Osteoblast (primary cell): ENCODE measurements around the gene AKR1A1. TPM values are rescaled to one million over a fixed set of nuclear protein-coding genes. Genes with fewer than 3 reads are reported as not detected.
A peak's percentile ranks its signal among the peaks of the same experiment; 100 is the strongest.

Experiments
- DNase-seq: peaks from one replicate; pipeline ENCODE4 v3.0.0; 2011; ENCODE audit warnings: low spot score, mixed read lengths; ENCODE audit not compliant: insufficient read length; ENCODE audit errors: missing footprints
- H2AFZ ChIP-seq: 2 replicates; pipeline ENCODE4 v1.6.0; 2011; ENCODE audit warnings: mild to moderate bottlenecking, low read length
- H3K27ac ChIP-seq: 2 replicates; pipeline ENCODE4 v1.5.1; 2011; ENCODE audit warnings: mild to moderate bottlenecking, low read depth, low read length, moderate library complexity
- H3K27me3 ChIP-seq: 2 replicates; pipeline ENCODE4 v1.6.0; 2012; ENCODE audit warnings: mild to moderate bottlenecking, control low read depth, inconsistent platforms, low read length, moderate library complexity; ENCODE audit not compliant: insufficient read depth
- H3K36me3 ChIP-seq: 2 replicates; pipeline ENCODE4 v1.5.1; 2011; ENCODE audit warnings: mild to moderate bottlenecking, low read length, control low read depth, moderate library complexity; ENCODE audit not compliant: insufficient read depth
- H3K4me1 ChIP-seq: 2 replicates; pipeline ENCODE4 v1.5.1; 2011; ENCODE audit warnings: mild to moderate bottlenecking, low read length, control low read depth, moderate library complexity; ENCODE audit not compliant: insufficient read depth
- H3K4me2 ChIP-seq: 2 replicates; pipeline ENCODE4 v1.6.0; 2011; ENCODE audit warnings: mild to moderate bottlenecking, low read length; ENCODE audit not compliant: insufficient read depth
- H3K4me3 ChIP-seq: fragments of 200-600 bp; sonication (generic); 3 replicates; pipeline ENCODE4 v1.5.1; 2012; ENCODE audit warnings: mild to moderate bottlenecking, low read length, inconsistent platforms; ENCODE audit not compliant: insufficient read depth
- H3K79me2 ChIP-seq: 2 replicates; pipeline ENCODE4 v1.6.0; 2012; ENCODE audit warnings: mild to moderate bottlenecking, low read length, control low read depth, inconsistent platforms; ENCODE audit not compliant: insufficient read depth
- H3K9me3 ChIP-seq: 2 replicates; pipeline ENCODE4 v1.5.1; 2011; ENCODE audit warnings: low read depth, low read length, control low read depth
- H4K20me1 ChIP-seq: 2 replicates; pipeline ENCODE4 v1.6.0; 2012; ENCODE audit warnings: mild to moderate bottlenecking, low read length, control low read depth; ENCODE audit not compliant: insufficient read depth
- total RNA-seq: library from RNA; depleted of rRNA; stranded (reverse); fragments of >200 nt; gene quantifications from 2 replicates; pipeline ENCODE4 v1.2.3, GENCODE V29; 2012
- TF ChIP-seq, protein P1 (sequence below): IDR thresholded peaks from 2 replicates; pipeline ENCODE4 v1.5.1; 2011; ENCODE audit warnings: mild to moderate bottlenecking, low read depth, low read length, moderate library complexity; ENCODE audit errors: extremely low read depth

AKR1A1 gene
- total RNA-seq, 1 donor = 136 TPM

DNA sequence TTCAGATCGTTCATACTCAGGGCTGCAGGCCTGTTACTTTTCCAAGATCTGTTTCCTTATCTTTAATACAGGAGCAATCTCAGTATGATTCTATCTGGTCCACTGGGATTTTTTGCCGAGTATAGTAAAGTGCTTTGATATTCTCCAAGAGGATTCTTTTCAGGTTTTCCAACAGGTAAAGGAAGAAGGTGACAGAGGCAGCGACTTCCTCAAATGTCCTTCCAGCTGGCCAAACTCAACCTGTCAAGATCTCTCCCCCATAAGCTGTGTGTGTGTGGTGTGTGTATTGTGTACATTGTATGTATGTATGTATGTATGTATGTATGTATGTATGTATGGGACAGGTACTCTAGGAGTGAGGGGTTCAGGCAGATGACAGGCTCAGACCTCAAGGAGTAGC, 1.1 kb downstream of the AKR1A1 start:
- Histone ChIP-seq H3K36me3 (peaks cover 16% of the 10 kb centered on the region), H3K79me2 (peaks cover 46% of the 10 kb centered on the region), H3K4me2 (peak overlapping the region; percentile 93), H2AFZ (peak overlapping the region; percentile 99), H3K4me3 (peak overlapping the region; percentile 96), H3K4me1 (peaks cover 16% of the 10 kb centered on the region), H3K9me3 (no peaks in the 10 kb centered on the region), H3K27me3 (no peaks in the 10 kb centered on the region), H3K27ac (peak overlapping the region; percentile 96), H4K20me1 (no peaks in the 10 kb centered on the region)
- TF ChIP-seq, protein P1, sequence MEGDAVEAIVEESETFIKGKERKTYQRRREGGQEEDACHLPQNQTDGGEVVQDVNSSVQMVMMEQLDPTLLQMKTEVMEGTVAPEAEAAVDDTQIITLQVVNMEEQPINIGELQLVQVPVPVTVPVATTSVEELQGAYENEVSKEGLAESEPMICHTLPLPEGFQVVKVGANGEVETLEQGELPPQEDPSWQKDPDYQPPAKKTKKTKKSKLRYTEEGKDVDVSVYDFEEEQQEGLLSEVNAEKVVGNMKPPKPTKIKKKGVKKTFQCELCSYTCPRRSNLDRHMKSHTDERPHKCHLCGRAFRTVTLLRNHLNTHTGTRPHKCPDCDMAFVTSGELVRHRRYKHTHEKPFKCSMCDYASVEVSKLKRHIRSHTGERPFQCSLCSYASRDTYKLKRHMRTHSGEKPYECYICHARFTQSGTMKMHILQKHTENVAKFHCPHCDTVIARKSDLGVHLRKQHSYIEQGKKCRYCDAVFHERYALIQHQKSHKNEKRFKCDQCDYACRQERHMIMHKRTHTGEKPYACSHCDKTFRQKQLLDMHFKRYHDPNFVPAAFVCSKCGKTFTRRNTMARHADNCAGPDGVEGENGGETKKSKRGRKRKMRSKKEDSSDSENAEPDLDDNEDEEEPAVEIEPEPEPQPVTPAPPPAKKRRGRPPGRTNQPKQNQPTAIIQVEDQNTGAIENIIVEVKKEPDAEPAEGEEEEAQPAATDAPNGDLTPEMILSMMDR = no peak
- no peak for DNase-seq

DNA sequence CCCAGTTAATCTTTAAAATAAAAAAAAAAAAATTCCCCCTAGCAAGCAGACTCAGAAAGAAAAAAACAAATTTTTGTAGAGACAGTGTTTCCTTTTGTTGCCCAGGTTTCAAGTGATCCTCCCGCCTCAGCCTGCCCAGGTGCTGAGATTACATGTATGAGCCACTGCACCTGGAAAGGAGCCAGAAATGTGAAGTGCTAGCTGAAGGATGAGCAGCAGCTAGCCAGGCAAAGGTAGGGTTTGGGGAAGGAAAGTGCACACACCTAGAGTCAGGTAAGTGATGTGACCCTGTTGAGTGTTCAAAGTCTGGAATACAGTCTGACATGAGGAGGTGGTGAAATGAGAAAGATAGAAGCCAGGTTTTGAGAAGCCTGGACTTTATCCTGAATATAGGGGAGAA, 1.7 kb downstream of the AKR1A1 start:
- DNase-seq = no peak
- peaks cover 16% of the 10 kb centered on the region for H3K4me1 ChIP-seq
- H3K79me2 ChIP-seq = peaks cover 49% of the 10 kb centered on the region
- H3K4me2 ChIP-seq = peak overlapping the region; percentile 93
- no peaks in the 10 kb centered on the region for H4K20me1 ChIP-seq
- H2AFZ ChIP-seq = no peak overlapping the region
- H3K9me3 ChIP-seq = no peaks in the 10 kb centered on the region
- H3K4me3 ChIP-seq = no peak overlapping the region
- H3K36me3 ChIP-seq = peaks cover 16% of the 10 kb centered on the region
- H3K27ac ChIP-seq = no peak overlapping the region
- TF ChIP-seq, protein P1 = no peak
- H3K27me3 ChIP-seq = no peaks in the 10 kb centered on the region

DNA sequence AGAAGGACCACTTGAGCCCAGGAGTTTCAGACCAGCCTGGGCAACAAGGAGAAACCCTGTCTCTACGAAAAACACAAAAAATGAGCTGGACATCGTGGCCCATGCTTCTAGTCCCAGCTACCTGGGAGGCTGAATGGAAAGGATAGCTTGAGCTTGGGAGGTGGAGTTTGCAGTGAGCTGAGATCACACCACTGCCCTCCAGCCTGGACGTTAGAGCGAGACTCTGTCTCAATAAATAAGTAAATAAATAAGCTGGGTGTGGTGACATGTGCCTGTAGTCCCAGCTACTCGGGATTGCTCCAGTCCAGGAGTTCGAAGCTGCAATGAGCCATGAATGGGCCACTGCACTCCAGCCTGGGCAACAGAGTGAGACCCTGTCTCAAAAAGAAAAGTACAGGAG, 3.6 kb downstream of the AKR1A1 start:
- peaks cover 2% of the 10 kb centered on the region for H4K20me1 ChIP-seq
- peaks cover 16% of the 10 kb centered on the region for H3K4me1 ChIP-seq
- H3K36me3 ChIP-seq = peaks cover 21% of the 10 kb centered on the region
- no peak overlapping the region for H3K4me3 ChIP-seq
- H3K9me3 ChIP-seq = no peaks in the 10 kb centered on the region
- no peak overlapping the region for H3K27ac ChIP-seq
- H2AFZ ChIP-seq = no peak overlapping the region
- TF ChIP-seq, protein P1 = no peak
- no peak overlapping the region for H3K4me2 ChIP-seq
- DNase-seq = no peak
- H3K79me2 ChIP-seq = peaks cover 58% of the 10 kb centered on the region
- no peaks in the 10 kb centered on the region for H3K27me3 ChIP-seq

DNA sequence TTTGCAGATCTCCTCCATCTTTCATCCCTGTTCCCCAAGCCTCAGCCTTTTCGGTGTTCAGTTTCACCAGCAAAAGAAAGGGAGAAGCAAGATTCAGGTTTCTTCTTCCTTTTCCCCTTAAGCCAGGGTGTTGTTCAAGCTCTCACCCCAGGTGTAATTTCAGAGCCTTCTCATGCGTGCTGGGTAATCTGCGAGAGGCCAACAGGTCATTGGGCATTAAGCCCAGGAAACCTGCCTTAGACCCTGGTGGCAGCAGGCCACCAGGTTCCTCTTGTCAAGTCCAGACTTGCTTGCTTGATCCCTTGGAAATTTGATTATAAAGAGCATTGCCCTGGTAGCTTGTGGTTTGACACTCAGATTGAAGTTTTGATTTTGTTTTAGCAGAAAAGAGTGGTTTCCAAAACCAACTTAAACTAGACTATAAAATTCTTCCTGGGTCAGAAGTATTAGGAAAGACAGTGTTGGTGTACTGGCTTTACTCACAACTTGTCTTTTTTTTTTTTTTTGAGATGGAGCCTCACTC, 6.9 kb downstream of the AKR1A1 start:
- Histone ChIP-seq H3K27me3 (no peaks in the 10 kb centered on the region), H3K4me3 (no peak overlapping the region), H4K20me1 (peaks cover 2% of the 10 kb centered on the region), H3K9me3 (no peaks in the 10 kb centered on the region), H3K79me2 (peaks cover 47% of the 10 kb centered on the region), H3K4me1 (peaks cover under 1% of the 10 kb centered on the region), H3K27ac (no peak overlapping the region), H3K36me3 (peaks cover 25% of the 10 kb centered on the region), H3K4me2 (no peak overlapping the region), H2AFZ (no peak overlapping the region)
- DNase-seq = no peak
- TF ChIP-seq, protein P1 = no peak
